HepG2 (cell line): Measurements from ENCODE around the gene ELP2. TPM values are rescaled to one million over a fixed set of nuclear protein-coding genes. Genes with fewer than 3 reads are reported as not detected.

Source experiments
- ATAC-seq: fragments of 200-7000 bp; cut with Tn5 transposase; 3 replicates; pipeline ENCODE4 v1.9.1; 2020; ENCODE audit warnings: mild to moderate bottlenecking, moderate library complexity
- BruUV-seq: library from RNA; stranded (reverse); fragments of 400-500 nt; replicated peaks from 2 replicates; lab custom pipeline; 2021; lab: Mats Ljungman, UMichigan
- CTCF ChIA-PET: fragments of 300-600 bp; formaldehyde crosslinking; extraction: SDS; loops from one replicate; lab custom pipeline; 2021; ENCODE audit warnings: low total read pairs, inconsistent platforms, low intra/inter-chr PET ratio; lab: Yijun Ruan, JAX
- POLR2A ChIA-PET: fragments of 350-600 bp; sonication (Branson Sonifier 250); formaldehyde crosslinking; loops from one replicate; lab custom pipeline; 2020; ENCODE audit warnings: antibody characterized with exemption, inconsistent platforms; lab: Yijun Ruan, JAX
- DNase-seq: peaks from one replicate; pipeline ENCODE4 v3.0.0-alpha.2; 2015; ENCODE audit warnings: low spot score
- FAIRE-seq: peaks from 3 replicates; lab custom pipeline; 2011; peaks lifted over from hg19 to GRCh38; lab: Jason Lieb, UNC
- H2AFZ ChIP-seq: one replicate; pipeline ENCODE4 v1.6.1; 2011; ENCODE audit warnings: low read length, inconsistent platforms
- H3K27ac ChIP-seq: fragments of 300-600 bp; 3 replicates; pipeline ENCODE4 v1.8.0; 2011; ENCODE audit warnings: mixed run types, mild to moderate bottlenecking, mixed read lengths, low read length, inconsistent platforms; ENCODE audit not compliant: insufficient read depth; ENCODE audit errors: extremely low read length
- H3K27me3 ChIP-seq, 2 experiments: fragments of 200-600 bp in 1 of 2; 2 replicates in 1 of 2; 3 replicates in 1 of 2; pipeline versions ENCODE4 v1.6.0 to v1.8.0; 2011; ENCODE audit warnings: low read length in 2 of 2, mild to moderate bottlenecking in 2 of 2, moderate library complexity in 2 of 2, inconsistent platforms in 1 of 2; ENCODE audit not compliant: insufficient read depth in 2 of 2, control insufficient read depth in 1 of 2
- H3K36me3 ChIP-seq, 2 experiments: fragments of 200-600 bp in 1 of 2; replicated peaks in 1 of 2; 2 replicates in 1 of 2; 3 replicates in 1 of 2; pipeline versions ENCODE4 v1.5.1 to v1.8.0; 2011; ENCODE audit warnings: low read length in 2 of 2, inconsistent platforms in 1 of 2; ENCODE audit not compliant: insufficient read depth in 2 of 2, control insufficient read depth in 1 of 2
- H3K4me1 ChIP-seq: 2 replicates; pipeline ENCODE4 v1.5.1; 2012; ENCODE audit warnings: low read length, inconsistent platforms; ENCODE audit not compliant: insufficient read depth
- H3K4me2 ChIP-seq: 2 replicates; pipeline ENCODE4 v1.6.0; 2011; ENCODE audit warnings: low read depth, low read length, inconsistent platforms
- H3K4me3 ChIP-seq, 3 experiments: fragments of 200-600 bp in 1 of 3; sonication (generic), shearing (Covaris generic) in 1 of 3; replicated peaks in 1 of 3; 2 replicates each; pipeline ENCODE4 v1.5.1; 2011 to 2016; ENCODE audit warnings: low read length in 3 of 3, inconsistent platforms in 2 of 3, low read depth in 2 of 3, mild to moderate bottlenecking in 2 of 3, control low read depth in 1 of 3, mixed read lengths in 1 of 3; ENCODE audit not compliant: insufficient read depth in 1 of 3
- H3K79me2 ChIP-seq: one replicate; pipeline ENCODE4 v1.6.1; 2011; ENCODE audit warnings: low read length, inconsistent platforms; ENCODE audit not compliant: insufficient read depth
- H3K9ac ChIP-seq: 2 replicates; pipeline ENCODE4 v1.6.0; 2011; ENCODE audit warnings: mild to moderate bottlenecking, low read depth, low read length, inconsistent platforms; ENCODE audit not compliant: insufficient read depth
- H3K9me3 ChIP-seq: 2 replicates; pipeline ENCODE4 v1.5.1; 2012; ENCODE audit warnings: mild to moderate bottlenecking, low read length
- H4K20me1 ChIP-seq: 2 replicates; pipeline ENCODE4 v1.6.0; 2011; ENCODE audit warnings: inconsistent platforms, mild to moderate bottlenecking, low read length, moderate library complexity; ENCODE audit not compliant: insufficient read depth
- AHR ChIP-seq: IDR thresholded peaks from 2 replicates; pipeline ENCODE4 v1.6.1; 2018; ENCODE audit warnings: missing genetic modification reagents, missing compliant biosample characterization
- CCDC6 ChIP-seq: sonication (generic); formaldehyde crosslinking; IDR thresholded peaks from 2 replicates; pipeline ENCODE4 v1.8.1; 2022; ENCODE audit warnings: mild to moderate bottlenecking, missing genetic modification reagents, moderate library complexity
- FOXJ3 ChIP-seq: sonication (generic); formaldehyde crosslinking; IDR thresholded peaks from 2 replicates; pipeline ENCODE4 v1.4.0; 2020; ENCODE audit warnings: missing genetic modification reagents, mild to moderate bottlenecking, borderline replicate concordance
- HDAC1 ChIP-seq: sonication (generic); formaldehyde crosslinking; IDR thresholded peaks from 2 replicates; pipeline ENCODE4 v1.5.1; 2020; ENCODE audit warnings: mild to moderate bottlenecking, missing genetic modification reagents
- HOXD1 ChIP-seq: sonication (generic); formaldehyde crosslinking; IDR thresholded peaks from 2 replicates; pipeline ENCODE4 v1.5.0; 2020; ENCODE audit warnings: missing genetic modification reagents
- IKZF1 ChIP-seq: fragments of 450-650 bp; IDR thresholded peaks from 2 replicates; pipeline ENCODE4 v1.7.1; 2016
- JUNB ChIP-seq: sonication (generic); formaldehyde crosslinking; IDR thresholded peaks from 2 replicates; pipeline ENCODE4 v1.8.0; 2022; ENCODE audit warnings: missing genetic modification reagents, mild to moderate bottlenecking, borderline replicate concordance
- NCOA1 ChIP-seq: sonication (generic); formaldehyde crosslinking; IDR thresholded peaks from 2 replicates; pipeline ENCODE4 v1.9.0; 2021; ENCODE audit warnings: missing genetic modification reagents
- NR2F2 ChIP-seq: IDR thresholded peaks from 2 replicates; pipeline ENCODE4 v1.6.1; 2012; ENCODE audit warnings: low read depth, inconsistent platforms, borderline replicate concordance
- PAF1 ChIP-seq: IDR thresholded peaks from 2 replicates; pipeline ENCODE4 v1.6.1; 2016; ENCODE audit warnings: missing genetic modification reagents, missing compliant biosample characterization
- RAD51 ChIP-seq: fragments of 450-650 bp; IDR thresholded peaks from 2 replicates; pipeline ENCODE4 v1.6.1; 2016; ENCODE audit warnings: borderline replicate concordance
- RFXANK ChIP-seq: IDR thresholded peaks from 2 replicates; pipeline ENCODE4 v1.6.1; 2016
- XBP1 ChIP-seq: sonication (generic); formaldehyde crosslinking; IDR thresholded peaks from 2 replicates; pipeline ENCODE4 v1.5.0; 2020; ENCODE audit warnings: missing genetic modification reagents
- ZNF225 ChIP-seq: sonication (generic); formaldehyde crosslinking; IDR thresholded peaks from 2 replicates; pipeline ENCODE4 v1.4.0; 2020; ENCODE audit warnings: mild to moderate bottlenecking, missing genetic modification reagents
- ZNF431 ChIP-seq: sonication (generic); formaldehyde crosslinking; IDR thresholded peaks from 2 replicates; pipeline ENCODE4 v1.9.0; 2022; ENCODE audit warnings: missing genetic modification reagents, low read depth, mild to moderate bottlenecking, borderline replicate concordance
- ZNF720 ChIP-seq: sonication (generic); formaldehyde crosslinking; IDR thresholded peaks from 2 replicates; pipeline ENCODE4 v1.4.0; 2020; ENCODE audit warnings: missing genetic modification reagents
- WGBS: methylation state at CpG from one replicate; pipeline ENCODE4 v1.1.6; 2017; ENCODE audit warnings: low lambda C conversion rate; 5-methylcytosine and 5-hydroxymethylcytosine counted together
- in situ Hi-C: cut with HindIII; loops from 2 replicates; pipeline ENCODE4 v1.10.0; 2017; ENCODE audit warnings: low pct_unique_long_range_greater_than_20kb; ENCODE audit not compliant: extremely low pct_ligation_motif_present
- intact Hi-C: fragments of 100-400 bp; cut with micrococcal nuclease; formaldehyde crosslinking; loops from one replicate; pipeline ENCODE4 v1.10.0; 2022; ENCODE audit not compliant: unreplicated experiment
- polyA plus RNA-seq, 8 experiments: library from polyadenylated mRNA; depleted of rRNA in 3 of 8; stranded (reverse) in 7 of 8; unstranded in 1 of 8; fragments of >200 nt; fragmentation: Illumina TruSeq in 4 of 8; extraction: Trizol in 4 of 8; gene quantifications; 2 replicates each; pipeline versions ENCODE4 v1.2.1 to v1.2.3, GENCODE V29; 2011 to 2016; ENCODE audit warnings: low read depth in 4 of 8, missing spikeins in 1 of 8, mixed read lengths in 1 of 8; ENCODE audit not compliant: insufficient read depth in 1 of 8
- total RNA-seq, 5 experiments: library from RNA; depleted of rRNA; stranded (reverse); fragments of >200 nt; fragmentation: Illumina TruSeq; extraction: Trizol; gene quantifications; 2 replicates each; pipeline ENCODE4 v1.2.3, GENCODE V29; 2016; ENCODE audit warnings: low read depth in 1 of 5
- TF ChIP-seq, protein P1 (sequence below): IDR thresholded peaks from 2 replicates; pipeline ENCODE4 v1.6.1; 2018; ENCODE audit warnings: missing genetic modification reagents

The ELP2 gene
- total and polyA plus RNA-seq, 2 of the 13 experiments (the other 11 are each of a cell fraction or from before 2014, with no cell fraction given), result 98.7 to 100 TPM

DNA sequence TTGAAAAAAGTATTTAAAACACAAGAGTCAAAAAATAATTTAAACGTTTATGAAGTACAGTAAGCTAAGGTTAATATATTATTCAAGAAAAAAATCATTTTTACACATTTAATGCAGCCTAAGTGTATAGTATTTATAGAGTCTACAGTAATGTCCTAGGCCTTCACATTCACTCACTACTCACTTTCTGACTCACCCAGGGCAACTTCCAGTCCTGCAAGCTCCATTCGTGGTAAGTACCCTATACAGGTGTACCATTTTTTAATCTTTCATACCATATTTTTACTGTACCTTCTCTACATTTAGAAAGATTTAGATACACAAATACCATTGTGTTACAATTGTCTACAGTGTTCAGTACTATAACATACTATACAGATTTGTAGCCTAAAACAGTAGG lies 41.4 kb upstream of the ELP2 start:
- ATAC-seq (no peak), FAIRE-seq (no peak), DNase-seq (no peak)
- TF ChIP-seq HOXD1 (CRISPR knock-in tag), result no peak
- no peak for TF ChIP-seq NCOA1
- TF ChIP-seq IKZF1, result no peak
- no peak for TF ChIP-seq ZNF225 (CRISPR knock-in tag)
- no peak for TF ChIP-seq JUNB (CRISPR knock-in tag)
- TF ChIP-seq CCDC6 (CRISPR knock-in tag), result no peak
- no peak for TF ChIP-seq HDAC1 (CRISPR knock-in tag)
- TF ChIP-seq RAD51, result no peak
- TF ChIP-seq ZNF431, result no peak
- TF ChIP-seq RFXANK (CRISPR knock-in tag), result no peak
- TF ChIP-seq ZNF720 (CRISPR knock-in tag), result no peak
- TF ChIP-seq AHR, result no peak
- TF ChIP-seq, protein P1, sequence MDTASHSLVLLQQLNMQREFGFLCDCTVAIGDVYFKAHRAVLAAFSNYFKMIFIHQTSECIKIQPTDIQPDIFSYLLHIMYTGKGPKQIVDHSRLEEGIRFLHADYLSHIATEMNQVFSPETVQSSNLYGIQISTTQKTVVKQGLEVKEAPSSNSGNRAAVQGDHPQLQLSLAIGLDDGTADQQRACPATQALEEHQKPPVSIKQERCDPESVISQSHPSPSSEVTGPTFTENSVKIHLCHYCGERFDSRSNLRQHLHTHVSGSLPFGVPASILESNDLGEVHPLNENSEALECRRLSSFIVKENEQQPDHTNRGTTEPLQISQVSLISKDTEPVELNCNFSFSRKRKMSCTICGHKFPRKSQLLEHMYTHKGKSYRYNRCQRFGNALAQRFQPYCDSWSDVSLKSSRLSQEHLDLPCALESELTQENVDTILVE (CRISPR knock-in tag), result no peak
- TF ChIP-seq NR2F2, result no peak
- no peak for TF ChIP-seq FOXJ3 (CRISPR knock-in tag)
- no peak for TF ChIP-seq PAF1 (CRISPR knock-in tag)
- no peak for TF ChIP-seq XBP1 (CRISPR knock-in tag)
- Histone ChIP-seq H3K27ac (no peak overlapping the region), H3K27me3 (peaks cover 1 to 8% of the 10 kb centered on the region in 2 experiments; a peak in 2 of 5 replicates), H3K4me2 (no peak overlapping the region), H3K4me1 (peaks cover 2% of the 10 kb centered on the region; the same call in 1 of the 2 replicates), H3K4me3 (no peak overlapping the region), H3K36me3 (no peaks in the 10 kb centered on the region), H4K20me1 (no peaks in the 10 kb centered on the region), H3K9ac (no peak overlapping the region), H2AFZ (no peak overlapping the region), H3K79me2 (no peaks in the 10 kb centered on the region), H3K9me3 (no peaks in the 10 kb centered on the region)
- no TSS peak for BruUV-seq
- POLR2A ChIA-PET, result interaction anchor here (0.6 kb wide), 1 partner anchor 102 kb away, joined by 3 read pairs; no protein-coding TSS in a partner anchor
- 1% methylated on average over 2 of the region's 2 CpGs for WGBS
- intact Hi-C loops (no loop called here), in situ Hi-C loops (no loop called here)
- CTCF ChIA-PET, result no interaction called here
